ENCODE measurements around the gene SLC16A8. TPM values are rescaled to one million over a fixed set of nuclear protein-coding genes. Genes with fewer than 3 reads are reported as not detected.
A peak's percentile ranks its signal among the peaks of the same experiment; 100 is the strongest.

Gene SLC16A8
- polyA plus RNA-seq, 3 donors: not detected

GRCh38 chr22:38132794-38133193 lies 48.8 kb upstream of the SLC16A8 start:
- intact Hi-C loops (cut with micrococcal nuclease): no loop called here
- TF ChIP-seq CTCF (IDR thresholded peaks at IDR 0.05): no peak
- H3K36me3 ChIP-seq (replicated peaks in 1 of 2; ENCODE audit: control insufficient read depth in 1 of 2, insufficient read depth in 2 of 2, low read length in 2 of 2): no peaks in the 10 kb centered on the region
- H3K79me2 ChIP-seq (ENCODE audit: insufficient read depth, low read length): no peaks in the 10 kb centered on the region
- H3K9me3 ChIP-seq (replicated peaks in 1 of 2; ENCODE audit: control insufficient read depth in 1 of 2, insufficient read depth in 1 of 2, low read length in 2 of 2): no peaks in the 10 kb centered on the region
- H3K27me3 ChIP-seq (ENCODE audit: control insufficient read depth in 2 of 2, insufficient read depth in 2 of 2, low read length in 2 of 2): no peaks in the 10 kb centered on the region
- H3K4me3 ChIP-seq (replicated peaks in 1 of 3; ENCODE audit: low read depth in 2 of 3, low read length in 3 of 3): no peak overlapping the region
- no peak overlapping the region for H3K27ac Mint-ChIP-seq
- peaks cover 13 to 28% of the 10 kb centered on the region in 2 donors for H3K36me3 Mint-ChIP-seq
- no peak overlapping the region for H3K9ac ChIP-seq (ENCODE audit: insufficient read depth, low read length, poor library complexity, severe bottlenecking)
- no peak overlapping the region for H3K4me2 ChIP-seq (replicated peaks; ENCODE audit: extremely low read depth, low read length, poor library complexity, severe bottlenecking)
- no peak for DNase-seq
- no peak overlapping the region for H2AFZ ChIP-seq (ENCODE audit: insufficient read depth, low read depth, low read length, poor library complexity, severe bottlenecking)
- H4K20me1 ChIP-seq (ENCODE audit: insufficient read depth, low read length): no peaks in the 10 kb centered on the region
- H3K27ac ChIP-seq (ENCODE audit: low read depth in 1 of 2, low read length in 2 of 2): no peak overlapping the region
- peaks cover 0 to 6% (median 0%) of the 10 kb centered on the region in 3 donors for H3K27me3 Mint-ChIP-seq (ENCODE audit: low read depth in 3 of 3)
- H3K4me1 Mint-ChIP-seq: peaks cover 6% of the 10 kb centered on the region
- 96% methylated on average over 22 of the region's 28 CpGs for WGBS (ENCODE audit: insufficient coverage)
- H3K4me3 Mint-ChIP-seq: no peak overlapping the region
- H3K4me1 ChIP-seq (ENCODE audit: control insufficient read depth in 1 of 2, insufficient read depth in 2 of 2, low read length in 2 of 2): no peaks in the 10 kb centered on the region
- H3K9me3 Mint-ChIP-seq: peaks cover 0 to 3% (median 0%) of the 10 kb centered on the region in 7 donors

GRCh38 chr22:38132136-38132535 lies 48.2 kb upstream of the SLC16A8 start:
- Histone ChIP-seq H3K9ac (ENCODE audit: insufficient read depth, low read length, poor library complexity, severe bottlenecking) (no peak overlapping the region), H3K4me3 (replicated peaks in 1 of 3; ENCODE audit: low read depth in 2 of 3, low read length in 3 of 3) (no peak overlapping the region), H3K9me3 (replicated peaks in 1 of 2; ENCODE audit: control insufficient read depth in 1 of 2, insufficient read depth in 1 of 2, low read length in 2 of 2) (no peaks in the 10 kb centered on the region), H3K79me2 (ENCODE audit: insufficient read depth, low read length) (no peaks in the 10 kb centered on the region), H3K27ac (ENCODE audit: low read depth in 1 of 2, low read length in 2 of 2) (no peak overlapping the region), H3K4me1 (ENCODE audit: control insufficient read depth in 1 of 2, insufficient read depth in 2 of 2, low read length in 2 of 2) (no peaks in the 10 kb centered on the region), H4K20me1 (ENCODE audit: insufficient read depth, low read length) (no peaks in the 10 kb centered on the region), H3K4me2 (replicated peaks; ENCODE audit: extremely low read depth, low read length, poor library complexity, severe bottlenecking) (no peak overlapping the region), H3K36me3 (replicated peaks in 1 of 2; ENCODE audit: control insufficient read depth in 1 of 2, insufficient read depth in 2 of 2, low read length in 2 of 2) (no peaks in the 10 kb centered on the region), H2AFZ (ENCODE audit: insufficient read depth, low read depth, low read length, poor library complexity, severe bottlenecking) (no peak overlapping the region), H3K27me3 (ENCODE audit: control insufficient read depth in 2 of 2, insufficient read depth in 2 of 2, low read length in 2 of 2) (no peaks in the 10 kb centered on the region)
- intact Hi-C loops (cut with micrococcal nuclease): no loop called here
- peaks cover 0 to 3% (median 0%) of the 10 kb centered on the region in 7 donors for H3K9me3 Mint-ChIP-seq
- H3K36me3 Mint-ChIP-seq: peaks cover 13 to 28% of the 10 kb centered on the region in 2 donors
- H3K4me1 Mint-ChIP-seq: peaks cover 6% of the 10 kb centered on the region
- WGBS (ENCODE audit: insufficient coverage): 86% methylated on average over 2 of the region's 7 CpGs
- peak overlapping the region in 1 of 7 donors; percentile 63 for H3K27ac Mint-ChIP-seq
- H3K4me3 Mint-ChIP-seq: no peak overlapping the region
- DNase-seq: no peak
- peaks cover 0 to 6% (median 0%) of the 10 kb centered on the region in 3 donors for H3K27me3 Mint-ChIP-seq (ENCODE audit: low read depth in 3 of 3)
- TF ChIP-seq CTCF (IDR thresholded peaks at IDR 0.05): no peak
